Astrocyte (in vitro differentiated cells and primary cell): ENCODE data around the gene DPH5. TPM values are rescaled to one million over a fixed set of nuclear protein-coding genes. Genes with fewer than 3 reads are reported as not detected.
"Not testable (repeated sequence)": the region's sequence is repeated elsewhere in the genome, so short reads cannot be mapped to it uniquely, and the experiment has no call there.

Experiments
- DNase-seq: peaks from one replicate; pipeline ENCODE4 v3.0.0-alpha.2; 2010; ENCODE audit warnings: low read depth
- FAIRE-seq: peaks from 2 replicates; lab custom pipeline; 2011; peaks lifted over from hg19 to GRCh38; lab: Jason Lieb, UNC
- H2AFZ ChIP-seq: 2 replicates; pipeline ENCODE4 v1.6.0; 2012; ENCODE audit warnings: low read depth, low read length, inconsistent platforms
- H3K27ac ChIP-seq: 2 replicates; pipeline ENCODE4 v1.5.1; 2011; ENCODE audit warnings: low read depth, low read length, inconsistent platforms
- H3K27me3 ChIP-seq: 2 replicates; pipeline ENCODE4 v1.6.0; 2011; ENCODE audit warnings: low read length, inconsistent platforms; ENCODE audit not compliant: insufficient read depth
- H3K36me3 ChIP-seq: 2 replicates; pipeline ENCODE4 v1.5.1; 2011; ENCODE audit warnings: low read length, inconsistent platforms; ENCODE audit not compliant: insufficient read depth
- H3K4me1 ChIP-seq: 2 replicates; pipeline ENCODE4 v1.5.1; 2011; ENCODE audit warnings: low read length, inconsistent platforms; ENCODE audit not compliant: insufficient read depth
- H3K4me2 ChIP-seq: 2 replicates; pipeline ENCODE4 v1.6.0; 2012; ENCODE audit warnings: low read length, inconsistent platforms
- H3K4me3 ChIP-seq: 2 replicates; pipeline ENCODE4 v1.5.1; 2011; ENCODE audit warnings: low read depth, mild to moderate bottlenecking, low read length, inconsistent platforms; ENCODE audit not compliant: insufficient read depth
- H3K79me2 ChIP-seq: 2 replicates; pipeline ENCODE4 v1.6.0; 2012; ENCODE audit warnings: mild to moderate bottlenecking, low read length, inconsistent platforms; ENCODE audit not compliant: insufficient read depth
- H3K9ac ChIP-seq: 2 replicates; pipeline ENCODE4 v1.6.0; 2012; ENCODE audit warnings: mild to moderate bottlenecking, low read length, inconsistent platforms
- H3K9me3 ChIP-seq: 2 replicates; pipeline ENCODE4 v1.5.1; 2012; ENCODE audit warnings: low read depth, mild to moderate bottlenecking, low read length, inconsistent platforms; ENCODE audit not compliant: insufficient read depth
- H4K20me1 ChIP-seq: 2 replicates; pipeline ENCODE4 v1.6.0; 2012; ENCODE audit warnings: low read length, inconsistent platforms; ENCODE audit not compliant: insufficient read depth
- H3K27ac Mint-ChIP-seq: one replicate; pipeline ENCODE4 v1.8.0; 2021; ENCODE audit warnings: mild to moderate bottlenecking, mixed read lengths; ENCODE audit not compliant: unreplicated experiment
- H3K27me3 Mint-ChIP-seq: one replicate; pipeline ENCODE4 v1.8.0; 2021; ENCODE audit warnings: low read depth, mixed read lengths; ENCODE audit not compliant: unreplicated experiment
- H3K36me3 Mint-ChIP-seq: one replicate; pipeline ENCODE4 v1.8.0; 2021; ENCODE audit warnings: low read depth, mixed read lengths; ENCODE audit not compliant: unreplicated experiment
- H3K4me1 Mint-ChIP-seq: one replicate; pipeline ENCODE4 v1.8.0; 2021; ENCODE audit warnings: low read depth, mixed read lengths; ENCODE audit not compliant: unreplicated experiment
- H3K4me3 Mint-ChIP-seq: one replicate; pipeline ENCODE4 v1.8.0; 2021; ENCODE audit warnings: mild to moderate bottlenecking, moderate library complexity, mixed read lengths; ENCODE audit not compliant: unreplicated experiment
- H3K9me3 Mint-ChIP-seq: one replicate; pipeline ENCODE4 v1.8.0; 2021; ENCODE audit warnings: mild to moderate bottlenecking, mixed read lengths; ENCODE audit not compliant: unreplicated experiment
- EZH2 ChIP-seq: IDR thresholded peaks from 2 replicates; pipeline ENCODE4 v1.6.1; 2012; ENCODE audit warnings: mild to moderate bottlenecking, low read length, inconsistent platforms; ENCODE audit not compliant: insufficient read depth
- total RNA-seq: library from RNA; stranded (reverse); gene quantifications from 2 replicates; pipeline ENCODE4 v1.2.1, GENCODE V29; 2021
- TF ChIP-seq, protein P1 (sequence below): IDR thresholded peaks from 2 replicates; pipeline ENCODE4 v1.5.1; 2011; ENCODE audit warnings: low read depth, mild to moderate bottlenecking, inconsistent platforms, low read length, moderate library complexity; ENCODE audit not compliant: insufficient read depth

Gene DPH5
- total RNA-seq, 1 donor from 2014 or later: 29.6 TPM

DNA sequence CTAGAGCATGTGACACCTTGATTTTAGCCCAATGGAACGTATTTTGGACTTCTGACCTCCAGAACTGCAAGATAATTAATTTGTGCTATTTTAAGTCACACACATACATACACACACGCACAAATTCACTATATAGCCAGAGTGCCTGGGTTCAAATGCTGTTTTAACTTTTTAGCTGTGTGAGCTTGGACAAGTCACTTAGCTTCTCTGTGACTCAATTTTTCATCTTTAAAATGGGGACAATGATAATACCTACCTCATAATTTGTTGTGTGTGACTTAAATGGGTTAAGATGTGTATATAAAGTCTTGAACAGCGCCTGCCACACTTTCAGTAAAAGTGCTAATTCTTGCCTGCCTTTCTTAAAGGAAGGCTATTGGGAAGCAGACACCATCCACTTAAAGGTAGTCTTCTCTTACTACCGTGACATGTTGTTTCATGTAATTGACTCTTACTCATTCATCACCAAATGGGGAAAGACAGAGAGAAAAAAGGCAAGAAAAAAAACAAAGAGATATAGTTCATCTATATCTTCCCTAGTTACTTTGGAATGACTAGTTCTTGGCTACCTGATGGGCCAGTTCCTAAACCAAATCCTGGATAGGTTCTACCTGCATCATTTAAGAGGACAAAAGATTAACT lies 73.4 kb downstream of the DPH5 start:
- DNase-seq: no peak
- no peaks in the 10 kb centered on the region for H3K9me3 ChIP-seq
- H3K4me3 ChIP-seq: no peak overlapping the region
- Mint-ChIP-seq H3K27me3 (no peaks in the 10 kb centered on the region), H3K4me1 (peaks cover 23% of the 10 kb centered on the region), H3K9me3 (no peaks in the 10 kb centered on the region), H3K36me3 (peaks cover 18% of the 10 kb centered on the region), H3K27ac (no peak overlapping the region), H3K4me3 (no peak overlapping the region)
- H3K27ac ChIP-seq: no peak overlapping the region
- H3K79me2 ChIP-seq: peaks cover 10% of the 10 kb centered on the region
- no peak overlapping the region for H2AFZ ChIP-seq
- TF ChIP-seq, protein P1, sequence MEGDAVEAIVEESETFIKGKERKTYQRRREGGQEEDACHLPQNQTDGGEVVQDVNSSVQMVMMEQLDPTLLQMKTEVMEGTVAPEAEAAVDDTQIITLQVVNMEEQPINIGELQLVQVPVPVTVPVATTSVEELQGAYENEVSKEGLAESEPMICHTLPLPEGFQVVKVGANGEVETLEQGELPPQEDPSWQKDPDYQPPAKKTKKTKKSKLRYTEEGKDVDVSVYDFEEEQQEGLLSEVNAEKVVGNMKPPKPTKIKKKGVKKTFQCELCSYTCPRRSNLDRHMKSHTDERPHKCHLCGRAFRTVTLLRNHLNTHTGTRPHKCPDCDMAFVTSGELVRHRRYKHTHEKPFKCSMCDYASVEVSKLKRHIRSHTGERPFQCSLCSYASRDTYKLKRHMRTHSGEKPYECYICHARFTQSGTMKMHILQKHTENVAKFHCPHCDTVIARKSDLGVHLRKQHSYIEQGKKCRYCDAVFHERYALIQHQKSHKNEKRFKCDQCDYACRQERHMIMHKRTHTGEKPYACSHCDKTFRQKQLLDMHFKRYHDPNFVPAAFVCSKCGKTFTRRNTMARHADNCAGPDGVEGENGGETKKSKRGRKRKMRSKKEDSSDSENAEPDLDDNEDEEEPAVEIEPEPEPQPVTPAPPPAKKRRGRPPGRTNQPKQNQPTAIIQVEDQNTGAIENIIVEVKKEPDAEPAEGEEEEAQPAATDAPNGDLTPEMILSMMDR: no peak
- TF ChIP-seq EZH2: no peak
- no peak for FAIRE-seq
- H3K27me3 ChIP-seq: no peaks in the 10 kb centered on the region
- H3K4me1 ChIP-seq: peaks cover 4% of the 10 kb centered on the region
- H3K9ac ChIP-seq: no peak overlapping the region
- peaks cover 8% of the 10 kb centered on the region for H3K36me3 ChIP-seq
- no peak overlapping the region for H3K4me2 ChIP-seq
- peaks cover 26% of the 10 kb centered on the region for H4K20me1 ChIP-seq

DNA sequence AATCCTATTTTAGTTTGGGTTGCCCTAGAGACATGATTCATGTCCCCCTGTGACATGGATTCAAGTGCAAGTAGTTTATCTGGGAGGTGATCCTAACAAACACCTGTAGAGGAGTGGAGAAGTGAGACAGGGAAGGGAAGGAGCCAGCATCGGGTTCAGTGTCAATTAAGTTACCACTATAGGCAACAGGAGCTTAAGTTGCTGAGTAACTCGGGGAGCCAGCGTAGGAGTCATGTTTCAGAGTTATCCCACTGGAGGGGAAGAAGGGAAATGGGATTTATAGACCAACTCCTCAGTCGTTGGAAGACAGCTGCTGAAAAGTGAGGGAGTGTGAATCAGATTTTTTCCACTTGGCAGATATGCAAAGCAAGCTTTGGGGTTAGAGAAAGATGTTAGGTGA lies 74.8 kb downstream of the DPH5 start:
- no peaks in the 10 kb centered on the region for H3K27me3 Mint-ChIP-seq
- no peaks in the 10 kb centered on the region for H3K9me3 Mint-ChIP-seq
- H3K27ac Mint-ChIP-seq: peak overlapping the region; percentile 42
- TF ChIP-seq, protein P1: no peak
- TF ChIP-seq EZH2: no peak
- peaks cover 4% of the 10 kb centered on the region for H3K4me1 ChIP-seq
- peaks cover 21% of the 10 kb centered on the region for H3K36me3 Mint-ChIP-seq
- H3K4me3 Mint-ChIP-seq: no peak overlapping the region
- peaks cover 8% of the 10 kb centered on the region for H3K79me2 ChIP-seq
- peak; percentile 80 for DNase-seq
- peaks cover 23% of the 10 kb centered on the region for H3K4me1 Mint-ChIP-seq
- H3K9ac ChIP-seq: no peak overlapping the region
- no peak overlapping the region for H3K27ac ChIP-seq
- H3K4me2 ChIP-seq: peak overlapping the region; percentile 37
- FAIRE-seq: no peak
- H3K27me3 ChIP-seq: no peaks in the 10 kb centered on the region
- H3K4me3 ChIP-seq: no peak overlapping the region
- peaks cover 8% of the 10 kb centered on the region for H3K36me3 ChIP-seq
- H4K20me1 ChIP-seq: peaks cover 26% of the 10 kb centered on the region
- H2AFZ ChIP-seq: no peak overlapping the region
- H3K9me3 ChIP-seq: no peaks in the 10 kb centered on the region

DNA sequence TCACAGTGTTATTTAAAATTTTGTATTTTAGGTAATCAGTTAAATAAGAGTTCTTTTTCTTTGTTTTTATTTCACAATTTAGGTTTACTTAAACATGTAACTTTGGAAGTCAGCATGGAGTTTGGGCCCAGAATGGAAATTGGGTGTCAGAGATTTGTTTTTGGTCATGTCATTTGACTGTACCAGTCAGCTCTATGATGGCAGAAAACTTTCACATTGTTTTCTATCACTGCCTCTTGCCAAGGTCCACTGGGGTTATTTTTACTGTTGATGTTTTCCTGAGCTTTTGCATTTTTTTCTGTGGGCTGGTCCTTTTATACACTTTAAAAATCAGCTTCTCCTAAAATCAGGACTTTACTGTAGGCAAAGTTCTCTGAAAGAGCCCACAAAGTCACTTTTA lies 75.2 kb downstream of the DPH5 start:
- peak overlapping the region; percentile 37 for H3K4me2 ChIP-seq

DNA sequence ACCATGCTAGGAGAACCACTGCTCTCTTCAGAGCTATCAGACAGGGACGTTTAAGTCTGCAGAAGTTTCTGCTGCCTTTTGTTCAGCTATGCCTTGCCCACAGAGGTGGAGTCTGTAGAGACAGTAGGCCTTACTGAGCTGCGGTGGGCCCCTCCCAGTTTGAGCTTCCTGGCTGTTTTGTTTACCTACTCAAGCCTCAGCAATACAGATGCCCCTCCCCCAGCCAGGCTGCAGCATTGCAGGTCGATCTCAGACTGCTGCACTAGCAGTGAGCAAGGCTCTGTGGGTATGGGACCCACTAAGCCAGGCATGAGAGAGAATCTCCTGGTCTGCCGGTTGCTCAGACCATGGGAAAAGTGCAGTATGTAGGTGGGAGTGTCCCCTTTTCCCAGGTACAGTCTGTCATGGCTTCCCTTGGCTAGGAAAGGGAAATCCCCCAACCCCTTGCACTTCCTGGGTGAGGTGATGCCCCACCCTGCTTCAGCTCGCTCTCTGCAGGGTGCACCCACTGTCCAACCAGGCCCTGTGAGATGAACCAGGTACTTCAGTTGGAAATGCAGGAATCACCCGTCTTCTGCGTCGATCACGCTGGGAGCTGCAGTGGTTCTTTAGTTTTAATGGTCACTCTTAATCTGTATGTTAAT lies 75.9 kb downstream of the DPH5 start:
- not testable (repeated sequence) for H3K79me2 ChIP-seq, H3K27ac Mint-ChIP-seq, H3K27ac ChIP-seq, H3K9ac ChIP-seq, H3K9me3 ChIP-seq, H3K27me3 ChIP-seq, H2AFZ ChIP-seq, H3K4me2 ChIP-seq, H3K9me3 Mint-ChIP-seq, FAIRE-seq, DNase-seq, H3K4me3 ChIP-seq, H3K27me3 Mint-ChIP-seq, H3K36me3 ChIP-seq, H3K4me3 Mint-ChIP-seq, H3K4me1 ChIP-seq
- H4K20me1 ChIP-seq: peaks cover 26% of the 10 kb centered on the region
- peaks cover 18% of the 10 kb centered on the region for H3K4me1 Mint-ChIP-seq
- peaks cover 25% of the 10 kb centered on the region for H3K36me3 Mint-ChIP-seq

More for the DNA sequence above, 75.2 kb downstream of the DPH5 start:
- H4K20me1 ChIP-seq: peaks cover 26% of the 10 kb centered on the region
- no peak overlapping the region for H2AFZ ChIP-seq
- Mint-ChIP-seq H3K9me3 (no peaks in the 10 kb centered on the region), H3K27me3 (no peaks in the 10 kb centered on the region), H3K4me3 (no peak overlapping the region), H3K27ac (no peak overlapping the region), H3K36me3 (peaks cover 23% of the 10 kb centered on the region), H3K4me1 (peaks cover 20% of the 10 kb centered on the region)
- H3K9me3 ChIP-seq: no peaks in the 10 kb centered on the region
- peaks cover 4% of the 10 kb centered on the region for H3K4me1 ChIP-seq
- H3K4me3 ChIP-seq: no peak overlapping the region
- DNase-seq (no peak), FAIRE-seq (no peak)
- no peak overlapping the region for H3K27ac ChIP-seq
- H3K27me3 ChIP-seq: no peaks in the 10 kb centered on the region
- H3K36me3 ChIP-seq: peaks cover 8% of the 10 kb centered on the region
- TF ChIP-seq EZH2: no peak
- TF ChIP-seq, protein P1: no peak
- peaks cover 8% of the 10 kb centered on the region for H3K79me2 ChIP-seq
- no peak overlapping the region for H3K9ac ChIP-seq
